ENCODE data around the gene APEH. TPM values are rescaled to one million over a fixed set of nuclear protein-coding genes. Genes with fewer than 3 reads are reported as not detected.

Gene APEH
- total RNA-seq, 1 experiment from 2014 or later, result 215 TPM

- Histone ChIP-seq H3K4ac (ENCODE audit: low read depth, low read length) (no peak overlapping the region), H3K9me3 (ENCODE audit: control insufficient read depth, low read depth, low read length) (no peaks in the 10 kb centered on the region), H3K56ac (ENCODE audit: insufficient read length, low read depth, low read length) (no peak overlapping the region), H3T11ph (ENCODE audit: low read length) (no peak overlapping the region), H3K79me2 (ENCODE audit: insufficient read depth, low read length) (no peaks in the 10 kb centered on the region), H2BK120ac (ENCODE audit: low read depth, low read length, poor library complexity, severe bottlenecking) (no peak overlapping the region), H3K23me2 (ENCODE audit: insufficient read length, low read depth, low read length, poor library complexity, severe bottlenecking) (no peaks in the 10 kb centered on the region), H3K4me1 (ENCODE audit: insufficient read depth, low read length) (no peaks in the 10 kb centered on the region), H2AFZ (ENCODE audit: low read length) (no peak overlapping the region), H3K9ac (ENCODE audit: extremely low read depth, insufficient read length, low read length) (no peak overlapping the region), H3K23ac (ENCODE audit: insufficient read length, low read depth, low read length) (no peak overlapping the region), H2BK5ac (ENCODE audit: insufficient read length, low read length) (no peak overlapping the region), H4K5ac (ENCODE audit: insufficient read length, low read depth, low read length) (no peak overlapping the region), H3K18ac (ENCODE audit: insufficient read length, low read depth, low read length) (no peak overlapping the region), H3K4me2 (ENCODE audit: insufficient read depth, insufficient read length, low read length) (no peak overlapping the region), H4K8ac (replicated peaks; ENCODE audit: insufficient read length, low read depth, low read length) (no peak overlapping the region), H3K79me1 (ENCODE audit: insufficient read depth, low read depth, low read length, poor library complexity, severe bottlenecking) (no peaks in the 10 kb centered on the region), H4K20me1 (ENCODE audit: control insufficient read depth, insufficient read depth, insufficient read length) (no peaks in the 10 kb centered on the region), H3K27ac (ENCODE audit: insufficient read length, low read depth, low read length) (no peak overlapping the region), H2BK15ac (ENCODE audit: low read depth, low read length) (no peak overlapping the region), H4K91ac (ENCODE audit: insufficient read length, low read depth, low read length) (no peak overlapping the region), H2AK5ac (ENCODE audit: insufficient read length, low read length) (no peak overlapping the region), H2BK12ac (ENCODE audit: insufficient read length, low read depth, low read length) (no peak overlapping the region), H3K27me3 (ENCODE audit: insufficient read depth, low read length) (no peaks in the 10 kb centered on the region), H3K14ac (ENCODE audit: insufficient read depth, low read length) (no peak overlapping the region), H2BK20ac (ENCODE audit: low read depth, low read length, poor library complexity, severe bottlenecking) (no peak overlapping the region)
- no peak overlapping the region for H3K4me3 Mint-ChIP-seq
- TF ChIP-seq CTCF (conservative IDR thresholded peaks at IDR 0.05), result peak; percentile 75
- no CpG with 5 or more reads among the region's 21 CpGs for WGBS (ENCODE audit: extremely low coverage, insufficient read length, low lambda C conversion rate)
- no peak overlapping the region for H3K27ac Mint-ChIP-seq
- peak; percentile 74 for DNase-seq
- H3K36me3 Mint-ChIP-seq (ENCODE audit: insufficient read depth in 1 of 3, low read depth in 3 of 3), result peaks cover 6 to 13% (median 9%) of the 10 kb centered on the region in 3 experiments; a peak in 6 of 7 replicates
- peaks cover 11 to 21% of the 10 kb centered on the region in 2 experiments for H3K4me1 Mint-ChIP-seq
- H3K9me3 Mint-ChIP-seq, result no peaks in the 10 kb centered on the region
- no peaks in the 10 kb centered on the region for H3K27me3 Mint-ChIP-seq (ENCODE audit: low read depth)
Measured at GRCh38 chr3:49701388-49702077, 27.4 kb downstream of the APEH start.
